HCT116 (cell line): Measurements from ENCODE around the gene ZNF215. TPM values are rescaled to one million over a fixed set of nuclear protein-coding genes. Genes with fewer than 3 reads are reported as not detected.

Source experiments
- ATAC-seq: fragments of 200-7000 bp; cut with Tn5 transposase; 2 replicates; pipeline ENCODE4 v1.9.1; 2020; ENCODE audit warnings: mild to moderate bottlenecking, moderate library complexity
- BruUV-seq: library from RNA; stranded (reverse); fragments of 400-500 nt; replicated peaks from 2 replicates; lab custom pipeline; 2021; lab: Mats Ljungman, UMichigan
- CTCF ChIA-PET: fragments of 300-600 bp; sonication (Branson Sonifier 250); formaldehyde crosslinking; loops from one replicate; lab custom pipeline; 2021; ENCODE audit warnings: antibody characterized with exemption; lab: Charles Lee
- POLR2A ChIA-PET: fragments of 300-600, 350-600 bp; sonication (Branson Sonifier 250); formaldehyde crosslinking; loops from one replicate; lab custom pipeline; 2021; ENCODE audit warnings: antibody characterized with exemption; lab: Charles Lee
- RAD21 ChIA-PET, 2 experiments: fragments of 300-600 bp; sonication (Branson Sonifier 250); formaldehyde crosslinking; loops; one replicate each; lab custom pipeline; 2023; ENCODE audit warnings: low total read pairs in 2 of 2; ENCODE audit not compliant: uncharacterized antibody in 2 of 2, unreplicated experiment in 2 of 2, low non-redundant PET in 1 of 2; lab: Charles Lee
- DNase-seq: peaks from one replicate; pipeline ENCODE4 v3.0.0-alpha.2; 2010; ENCODE audit warnings: low read depth, low spot score
- H2AFZ ChIP-seq: fragments of 200-600 bp; shearing (Covaris generic), sonication (generic); 2 replicates; pipeline ENCODE4 v1.6.1; 2017; ENCODE audit warnings: low read depth, mixed run types, mixed read lengths, antibody characterized with exemption, low read length; ENCODE audit not compliant: poor library complexity, severe bottlenecking
- H3K27ac ChIP-seq: 2 replicates; pipeline ENCODE4 v1.5.1; 2012; ENCODE audit warnings: low read depth, low read length
- H3K27me3 ChIP-seq: fragments of 200-600 bp; sonication (generic); 2 replicates; pipeline ENCODE4 v1.6.1; 2016; ENCODE audit warnings: mixed run types, low read length, mixed read lengths; ENCODE audit not compliant: insufficient read depth
- H3K36me3 ChIP-seq, 2 experiments: fragments of 200-500 bp in 1 of 2; fragments of 200-600 bp in 1 of 2; sonication (Bioruptor generic) in 1 of 2; sonication (generic) in 1 of 2; 2 replicates each; pipeline versions ENCODE4 v1.5.1 to v1.6.1; 2014 to 2016; ENCODE audit warnings: low read length in 2 of 2, inconsistent platforms in 1 of 2, mixed read lengths in 1 of 2, mixed run types in 1 of 2; ENCODE audit not compliant: insufficient read depth in 2 of 2, control insufficient read depth in 1 of 2
- H3K4me1 ChIP-seq, 2 experiments: fragments of 200-600 bp in 1 of 2; sonication (generic) in 1 of 2; 2 replicates each; pipeline versions ENCODE4 v1.5.1 to v1.6.1; 2012 to 2017; ENCODE audit warnings: low read length in 2 of 2, inconsistent platforms in 1 of 2, mild to moderate bottlenecking in 1 of 2, mixed read lengths in 1 of 2, mixed run types in 1 of 2, moderate library complexity in 1 of 2; ENCODE audit not compliant: insufficient read depth in 2 of 2, control insufficient read depth in 1 of 2
- H3K4me2 ChIP-seq: fragments of 200-600 bp; sonication (generic); 2 replicates; pipeline ENCODE4 v1.6.1; 2017; ENCODE audit warnings: mixed run types, low read length, mixed read lengths
- H3K4me3 ChIP-seq, 2 experiments: fragments of 200-600 bp in 1 of 2; sonication (generic) in 1 of 2; replicated peaks in 1 of 2; 2 replicates each; pipeline ENCODE4 v1.5.1; 2011 to 2016; ENCODE audit warnings: low read length in 2 of 2, control low read depth in 1 of 2, low read depth in 1 of 2, mild to moderate bottlenecking in 1 of 2, mixed read lengths in 1 of 2, mixed run types in 1 of 2
- H3K79me2 ChIP-seq: fragments of 200-600 bp; sonication (generic); 2 replicates; pipeline ENCODE4 v1.6.1; 2017; ENCODE audit warnings: mild to moderate bottlenecking, mixed run types, low read length, moderate library complexity, mixed read lengths; ENCODE audit not compliant: insufficient read depth
- H3K9ac ChIP-seq: fragments of 200-600 bp; sonication (generic); 2 replicates; pipeline ENCODE4 v1.6.1; 2016; ENCODE audit warnings: low read length, mixed read lengths
- H3K9me2 ChIP-seq: fragments of 200-600 bp; sonication (generic), shearing (Covaris generic); 2 replicates; pipeline ENCODE4 v1.6.1; 2017; ENCODE audit warnings: mixed run types, mild to moderate bottlenecking, moderate library complexity; ENCODE audit not compliant: insufficient read depth
- H3K9me3 ChIP-seq, 2 experiments: fragments of 200-500 bp in 1 of 2; fragments of 200-600 bp in 1 of 2; sonication (Bioruptor generic) in 1 of 2; sonication (generic) in 1 of 2; 2 replicates each; pipeline ENCODE4 v1.6.1; 2014 to 2017; ENCODE audit warnings: low read length in 2 of 2, mixed read lengths in 2 of 2, inconsistent platforms in 1 of 2, low read depth in 1 of 2, mild to moderate bottlenecking in 1 of 2, mixed run types in 1 of 2, moderate library complexity in 1 of 2; ENCODE audit not compliant: control insufficient read depth in 1 of 2, insufficient read depth in 1 of 2
- H4K20me1 ChIP-seq: fragments of 200-600 bp; sonication (generic), shearing (Covaris generic); 2 replicates; pipeline ENCODE4 v1.6.1; 2017; ENCODE audit warnings: mixed run types, mild to moderate bottlenecking, moderate library complexity; ENCODE audit not compliant: insufficient read depth
- ATF3 ChIP-seq: IDR thresholded peaks from 2 replicates; pipeline ENCODE4 v1.6.1; 2012
- CBX3 ChIP-seq: IDR thresholded peaks from 2 replicates; pipeline ENCODE4 v1.6.1; 2012; ENCODE audit warnings: low read depth
- CEBPB ChIP-seq: IDR thresholded peaks from 2 replicates; pipeline ENCODE4 v1.6.1; 2012; ENCODE audit warnings: low read depth
- CTCF ChIP-seq, 3 experiments: fragments of 200-600 bp in 1 of 3; sonication (generic) in 1 of 3; IDR thresholded peaks in 2 of 3; conservative IDR thresholded peaks in 1 of 3; 2 replicates each; pipeline ENCODE4 v1.5.1; 2012 to 2017; ENCODE audit warnings: low read depth in 2 of 3, low read length in 2 of 3, antibody characterized with exemption in 1 of 3, borderline replicate concordance in 1 of 3, control low read depth in 1 of 3, mild to moderate bottlenecking in 1 of 3, mixed read lengths in 1 of 3, mixed run types in 1 of 3, moderate library complexity in 1 of 3; ENCODE audit not compliant: insufficient read depth in 1 of 3
- EGR1 ChIP-seq: IDR thresholded peaks from 2 replicates; pipeline ENCODE4 v1.6.1; 2012; ENCODE audit warnings: low read depth
- ELF1 ChIP-seq: IDR thresholded peaks from 2 replicates; pipeline ENCODE4 v1.6.1; 2012; ENCODE audit warnings: low read depth, borderline replicate concordance
- EZH2 ChIP-seq: fragments of 200-600 bp; sonication (generic); IDR thresholded peaks from 2 replicates; pipeline ENCODE4 v1.6.1; 2017; ENCODE audit warnings: antibody characterized with exemption, mixed run types
- FOSL1 ChIP-seq: IDR thresholded peaks from 2 replicates; pipeline ENCODE4 v1.6.1; 2012; ENCODE audit warnings: low read depth
- JUND ChIP-seq: IDR thresholded peaks from 2 replicates; pipeline ENCODE4 v1.6.1; 2012
- MAX ChIP-seq: IDR thresholded peaks from 2 replicates; pipeline ENCODE4 v1.6.1; 2012
- POLR2A ChIP-seq: IDR thresholded peaks from 2 replicates; pipeline ENCODE4 v1.7.0; 2011; ENCODE audit warnings: borderline replicate concordance; ENCODE audit not compliant: insufficient read depth, insufficient read length; ENCODE audit errors: extremely low read depth
- POLR2AphosphoS5 ChIP-seq: IDR thresholded peaks from 2 replicates; pipeline ENCODE4 v1.6.1; 2011; ENCODE audit warnings: mild to moderate bottlenecking, low read depth, low read length, moderate library complexity
- RAD21 ChIP-seq: IDR thresholded peaks from 2 replicates; pipeline ENCODE4 v1.6.1; 2012; ENCODE audit warnings: low read depth, mild to moderate bottlenecking
- SIN3A ChIP-seq: IDR thresholded peaks from 2 replicates; pipeline ENCODE4 v1.6.1; 2012; ENCODE audit warnings: low read depth
- SRF ChIP-seq: IDR thresholded peaks from 2 replicates; pipeline ENCODE4 v1.6.1; 2012; ENCODE audit warnings: low read depth
- TCF7L2 ChIP-seq: IDR thresholded peaks from 2 replicates; pipeline ENCODE4 v1.7.0; 2011; ENCODE audit warnings: borderline replicate concordance, inconsistent platforms; ENCODE audit not compliant: insufficient read depth, insufficient read length; ENCODE audit errors: extremely low read depth
- YY1 ChIP-seq: IDR thresholded peaks from 2 replicates; pipeline ENCODE4 v1.6.1; 2011; ENCODE audit warnings: low read length, low read depth, moderate library complexity, mild to moderate bottlenecking; ENCODE audit not compliant: insufficient replicate concordance; ENCODE audit errors: extremely low read depth
- ZBTB33 ChIP-seq: IDR thresholded peaks from 2 replicates; pipeline ENCODE4 v1.6.1; 2011; ENCODE audit warnings: mild to moderate bottlenecking, low read length, moderate library complexity; ENCODE audit not compliant: insufficient replicate concordance; ENCODE audit errors: extremely low read depth
- ZFX ChIP-seq: fragments of 450-650 bp; IDR thresholded peaks from 2 replicates; pipeline ENCODE4 v1.6.1; 2017
- ZNF274 ChIP-seq: fragments of 200-500 bp; sonication (Bioruptor generic); IDR thresholded peaks from 2 replicates; pipeline ENCODE4 v1.6.1; 2014; ENCODE audit warnings: mild to moderate bottlenecking, low read depth, low read length, inconsistent platforms
- intact Hi-C: fragments of 100-400 bp; cut with micrococcal nuclease; formaldehyde crosslinking; loops from 2 replicates; pipeline ENCODE4 v1.10.0; 2022
- total RNA-seq: library from RNA; stranded (reverse); gene quantifications from one replicate; pipeline ENCODE4 v1.2.1, GENCODE V29; 2021; ENCODE audit not compliant: unreplicated experiment

Gene ZNF215
- total RNA-seq, 1 experiment from 2014 or later: 9.9 TPM

- intact Hi-C loops: no loop called here
- Histone ChIP-seq H3K27ac (no peak overlapping the region), H3K79me2 (no peaks in the 10 kb centered on the region), H3K4me1 (no peaks in the 10 kb centered on the region), H3K36me3 (no peaks in the 10 kb centered on the region), H2AFZ (no peak overlapping the region), H3K4me3 (no peak overlapping the region), H3K9me3 (no peaks in the 10 kb centered on the region), H3K27me3 (no peaks in the 10 kb centered on the region), H3K4me2 (no peak overlapping the region), H4K20me1 (no peaks in the 10 kb centered on the region), H3K9me2 (no peaks in the 10 kb centered on the region), H3K9ac (no peak overlapping the region)
- POLR2A ChIA-PET: no interaction called here
- no peak for ATAC-seq
- RAD21 ChIA-PET: no interaction called here
- CTCF ChIA-PET: no interaction called here
- no peak for DNase-seq
- TF ChIP-seq RAD21 (no peak), YY1 (no peak), POLR2A (no peak), SIN3A (no peak), EGR1 (no peak), ELF1 (no peak), ZFX (no peak), FOSL1 (no peak), CTCF (IDR thresholded peaks at IDR 0.05 in 2 of 3, conservative IDR thresholded peaks at IDR 0.05 in 1 of 3; ENCODE audit: borderline replicate concordance in 1 of 3, insufficient read depth in 1 of 3, low read depth in 2 of 3, low read length in 2 of 3) (no peak), MAX (no peak), ZBTB33 (no peak), ATF3 (no peak), POLR2AphosphoS5 (no peak), CEBPB (no peak), ZNF274 (no peak), JUND (no peak), CBX3 (no peak), EZH2 (no peak), TCF7L2 (no peak), SRF (no peak)
- no TSS peak for BruUV-seq
These were observed 35.9 kb downstream of the ZNF215 start for GRCh38 chr11:6962141-6962540.
